ENCODE data around the gene SLC35F1.

- TF ChIP-seq NFRKB (IDR thresholded peaks at IDR 0.05): no peak
- no peak for TF ChIP-seq ZNF384 (IDR thresholded peaks at IDR 0.05)
- no peak for TF ChIP-seq ARNT (IDR thresholded peaks at IDR 0.05)
- no peak for TF ChIP-seq SUZ12 (IDR thresholded peaks at IDR 0.05)
Observed at GRCh38 chr6:118356686-118357085, 449.6 kb downstream of the SLC35F1 start.
